Esophagus squamous epithelium (tissue), 5 donors: Measurements from ENCODE around the gene NAA80. TPM values are rescaled to one million over a fixed set of nuclear protein-coding genes. Genes with fewer than 3 reads are reported as not detected.
"Not testable (repeated sequence)": the region's sequence is repeated elsewhere in the genome, so short reads cannot be mapped to it uniquely, and the experiment has no call there.

ENCODE experiments used
- DNase-seq: peaks from one replicate; lab custom pipeline; 2025; lab: John Stamatoyannopoulos, UW
- H3K27ac ChIP-seq, 4 donors: fragments of 200-600 bp; sonication (generic); one replicate each; pipeline ENCODE4 v1.5.1; 2016 to 2019; ENCODE audit warnings: mild to moderate bottlenecking in 1 of 4
- H3K27me3 ChIP-seq, 4 donors: fragments of 200-600 bp; sonication (generic); 1 replicate in 3 of 4; 2 replicates in 1 of 4; pipeline versions ENCODE4 v1.5.1 to v1.6.0; 2017 to 2021; ENCODE audit warnings: antibody characterized with exemption in 1 of 4
- H3K36me3 ChIP-seq, 3 donors: fragments of 200-600 bp; sonication (generic); one replicate each; pipeline ENCODE4 v1.5.1; 2016 to 2019
- H3K4me1 ChIP-seq, 3 donors: fragments of 200-600 bp; sonication (generic); one replicate each; pipeline ENCODE4 v1.5.1; 2017 to 2019
- H3K4me3 ChIP-seq, 4 donors: fragments of 200-600 bp; sonication (generic); 1 replicate in 3 of 4; 2 replicates in 1 of 4; pipeline ENCODE4 v1.5.1; 2016 to 2019; ENCODE audit warnings: mild to moderate bottlenecking in 2 of 4, moderate library complexity in 1 of 4
- H3K9me3 ChIP-seq, 3 donors: fragments of 200-600 bp; sonication (generic); one replicate each; pipeline ENCODE4 v1.5.1; 2016 to 2019
- POLR2A ChIP-seq, 4 donors: fragments of 450-650 bp; IDR thresholded peaks; one replicate each; pipeline ENCODE4 v1.6.1; 2017; ENCODE audit warnings: antibody characterized with exemption in 4 of 4, mild to moderate bottlenecking in 4 of 4, moderate library complexity in 3 of 4
- WGBS, 2 donors: methylation state at CpG; one replicate each; pipeline ENCODE4 v1.1.5; 2018; 5-methylcytosine and 5-hydroxymethylcytosine counted together
- intact Hi-C: fragments of 100-400 bp; cut with DNase I; formaldehyde crosslinking; loops from one replicate; pipeline ENCODE4 v1.15.0; 2022
- total RNA-seq, 4 donors: library from RNA; depleted of rRNA; stranded (reverse); fragments of >200 nt; gene quantifications; one replicate each; pipeline ENCODE4 v1.1.0, GENCODE V29; 2016
- TF ChIP-seq, protein P1 (sequence below), 6 experiments: fragments of 450-650 bp in 4 of 6; fragments of 200-600 bp in 2 of 6; sonication (generic) in 2 of 6; IDR thresholded peaks; one replicate each; pipeline ENCODE4 v1.5.1; 2016 to 2019; ENCODE audit warnings: antibody characterized with exemption in 6 of 6, mild to moderate bottlenecking in 4 of 6, moderate library complexity in 4 of 6
- donor health status: DM: yes; HTN: yes; CAD: no.

NAA80 gene
- total RNA-seq, 4 donors from 2014 or later = 6.0 to 16.2 (median 7.7) TPM

- no peak for DNase-seq
- no peak overlapping the region for H3K27ac ChIP-seq
- intact Hi-C loops = no loop called here
- H3K4me3 ChIP-seq = no peak overlapping the region
- TF ChIP-seq POLR2A (IDR thresholded peaks at IDR 0.05) = no peak
- TF ChIP-seq, protein P1, sequence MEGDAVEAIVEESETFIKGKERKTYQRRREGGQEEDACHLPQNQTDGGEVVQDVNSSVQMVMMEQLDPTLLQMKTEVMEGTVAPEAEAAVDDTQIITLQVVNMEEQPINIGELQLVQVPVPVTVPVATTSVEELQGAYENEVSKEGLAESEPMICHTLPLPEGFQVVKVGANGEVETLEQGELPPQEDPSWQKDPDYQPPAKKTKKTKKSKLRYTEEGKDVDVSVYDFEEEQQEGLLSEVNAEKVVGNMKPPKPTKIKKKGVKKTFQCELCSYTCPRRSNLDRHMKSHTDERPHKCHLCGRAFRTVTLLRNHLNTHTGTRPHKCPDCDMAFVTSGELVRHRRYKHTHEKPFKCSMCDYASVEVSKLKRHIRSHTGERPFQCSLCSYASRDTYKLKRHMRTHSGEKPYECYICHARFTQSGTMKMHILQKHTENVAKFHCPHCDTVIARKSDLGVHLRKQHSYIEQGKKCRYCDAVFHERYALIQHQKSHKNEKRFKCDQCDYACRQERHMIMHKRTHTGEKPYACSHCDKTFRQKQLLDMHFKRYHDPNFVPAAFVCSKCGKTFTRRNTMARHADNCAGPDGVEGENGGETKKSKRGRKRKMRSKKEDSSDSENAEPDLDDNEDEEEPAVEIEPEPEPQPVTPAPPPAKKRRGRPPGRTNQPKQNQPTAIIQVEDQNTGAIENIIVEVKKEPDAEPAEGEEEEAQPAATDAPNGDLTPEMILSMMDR (IDR thresholded peaks at IDR 0.05) = no peak
- H3K4me1 ChIP-seq = peaks cover 17 to 33% (median 23%) of the 10 kb centered on the region in 3 donors
- H3K9me3 ChIP-seq = no peaks in the 10 kb centered on the region
- peaks cover 31 to 50% (median 32%) of the 10 kb centered on the region in 3 donors for H3K36me3 ChIP-seq
- H3K27me3 ChIP-seq = no peaks in the 10 kb centered on the region
- WGBS, 2 donors = 95% methylated on average over 16 of the region's 23 CpGs; no CpG with 5 or more reads in 1 of the 2 donors
Measured at GRCh38 chr3:50288387-50289007, 10.7 kb downstream of the NAA80 start.

DNA sequence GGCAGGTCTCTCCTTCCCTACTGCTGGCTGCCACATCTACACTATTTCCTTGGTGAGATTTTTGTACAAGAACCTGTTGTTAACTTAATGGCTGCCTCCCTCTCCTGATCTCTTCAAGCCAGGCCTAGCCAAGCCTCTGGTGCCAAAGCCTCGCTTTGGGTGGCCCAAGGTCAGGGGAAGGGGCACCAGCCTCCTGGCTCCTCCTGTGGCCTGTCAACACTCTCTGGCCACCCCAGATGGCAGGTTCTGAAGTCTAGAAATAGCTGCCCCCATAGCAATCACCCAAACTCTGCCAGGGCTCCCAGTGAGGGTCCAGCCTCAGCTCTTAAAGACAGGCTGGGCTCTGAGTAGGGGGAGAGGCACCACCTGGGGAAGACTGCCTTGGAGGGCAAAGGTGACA is 11.9 kb downstream of the NAA80 start:
- DNase-seq = no peak
- Histone ChIP-seq H3K9me3 (no peaks in the 10 kb centered on the region), H3K27me3 (no peaks in the 10 kb centered on the region), H3K27ac (no peak overlapping the region), H3K36me3 (peaks cover 31 to 50% (median 32%) of the 10 kb centered on the region in 3 donors), H3K4me3 (no peak overlapping the region), H3K4me1 (peaks cover 12 to 22% (median 17%) of the 10 kb centered on the region in 3 donors)
- intact Hi-C loops = no loop called here
- 88 to 100% methylated on average over 1 of the region's 1 CpG for WGBS, 2 donors
- no peak for TF ChIP-seq POLR2A (IDR thresholded peaks at IDR 0.05)
- TF ChIP-seq, protein P1 (IDR thresholded peaks at IDR 0.05) = no peak

DNA sequence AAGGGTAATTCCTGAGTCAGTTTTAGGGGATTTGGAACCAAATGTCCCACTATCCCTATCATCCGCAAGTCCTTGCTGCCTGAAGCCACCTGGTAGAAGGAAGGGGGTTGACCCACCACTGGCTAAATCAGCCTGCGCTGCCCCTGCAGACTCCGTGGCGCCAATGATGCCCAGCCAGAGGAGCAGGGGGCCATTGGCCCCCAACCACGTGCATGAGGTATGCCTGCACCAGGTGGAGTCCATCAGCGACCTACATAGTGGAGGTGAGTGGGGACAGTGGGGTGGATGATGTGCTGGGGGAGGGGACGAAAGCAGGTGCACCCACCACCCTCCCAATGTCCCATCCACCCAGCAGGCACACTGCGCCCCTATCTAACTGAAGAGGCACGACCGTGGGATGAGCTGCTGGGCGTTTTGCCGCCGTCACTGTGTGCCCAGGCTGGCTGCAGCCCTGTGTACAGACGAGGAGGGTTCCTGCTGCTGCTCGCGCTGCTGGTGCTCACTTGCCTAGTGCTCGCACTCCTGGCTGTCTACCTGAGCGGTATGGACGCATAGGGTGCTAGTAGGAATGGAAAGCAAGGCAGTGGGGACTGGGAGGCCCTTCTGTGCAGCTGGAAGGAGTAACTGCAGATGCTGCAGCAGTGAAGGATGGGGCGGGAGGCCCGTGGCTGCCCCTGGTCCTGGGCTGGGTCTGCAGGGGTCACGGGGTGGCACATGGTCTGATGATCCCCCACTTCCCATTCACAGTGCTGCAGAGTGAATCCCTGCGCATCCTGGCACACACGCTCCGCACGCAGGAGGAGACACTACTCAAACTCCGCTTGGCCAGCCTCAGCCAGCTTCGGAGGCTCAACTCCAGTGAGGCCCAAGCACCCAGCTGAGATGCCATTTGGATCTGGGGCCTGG is 12.6 kb downstream of the NAA80 start:
- intact Hi-C loops = no loop called here
- no peak for TF ChIP-seq POLR2A (IDR thresholded peaks at IDR 0.05)
- TF ChIP-seq, protein P1 (IDR thresholded peaks at IDR 0.05) = no peak
- Histone ChIP-seq H3K27me3 (no peaks in the 10 kb centered on the region), H3K27ac (no peak overlapping the region), H3K4me1 (peaks cover 8 to 17% (median 14%) of the 10 kb centered on the region in 3 donors), H3K9me3 (no peaks in the 10 kb centered on the region), H3K4me3 (no peak overlapping the region), H3K36me3 (peaks cover 31 to 50% (median 32%) of the 10 kb centered on the region in 3 donors)
- WGBS, 2 donors = 81 to 82% methylated on average over 9 to 10 of the region's 28 CpGs
- DNase-seq = no peak

GRCh38 chr3:50284121-50284520 is 15.1 kb downstream of the NAA80 start:
- 74 to 76% methylated on average over 5 to 6 of the region's 6 CpGs for WGBS, 2 donors
- H3K27me3 ChIP-seq, H3K4me1 ChIP-seq, intact Hi-C loops, H3K27ac ChIP-seq, H3K4me3 ChIP-seq, DNase-seq, H3K9me3 ChIP-seq: not testable (repeated sequence)
- H3K36me3 ChIP-seq = peaks cover 18 to 34% (median 18%) of the 10 kb centered on the region in 3 donors

DNA sequence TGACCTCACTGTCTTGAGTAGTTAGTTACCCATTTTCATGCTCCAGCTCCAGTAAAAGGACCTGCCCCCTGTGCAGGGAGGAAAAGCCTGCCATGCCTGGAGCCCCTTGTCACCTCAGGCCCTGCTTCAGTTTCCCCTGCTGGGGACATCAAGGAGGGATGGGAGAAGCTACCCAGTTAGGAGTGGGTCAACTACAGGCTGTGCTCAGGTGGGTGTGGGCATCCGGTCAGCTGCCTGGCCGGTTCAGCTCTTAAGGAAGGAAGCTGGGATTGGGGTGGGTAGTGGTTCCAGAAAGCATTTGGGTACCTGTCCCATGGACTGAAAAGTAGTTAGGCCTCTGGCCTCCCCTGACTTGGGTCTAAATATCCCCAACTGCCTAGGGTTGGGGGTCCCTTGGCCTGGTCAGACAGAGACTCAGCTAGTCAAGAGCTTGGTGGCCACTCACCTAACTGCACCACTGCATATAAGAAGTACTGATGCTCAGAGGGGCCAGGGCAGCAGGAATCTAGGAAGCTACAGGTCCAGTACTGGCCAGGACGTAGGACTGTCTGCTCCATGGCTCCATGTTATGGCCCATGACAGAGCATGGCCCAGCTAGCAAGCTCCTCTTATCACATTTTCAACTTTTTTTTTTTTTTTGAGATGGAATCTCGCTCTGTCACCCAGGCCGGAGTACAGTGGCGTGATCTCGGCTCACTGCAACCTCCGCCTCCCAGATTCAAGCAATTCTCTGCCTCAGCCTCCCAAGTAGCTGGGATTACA is 19.8 kb downstream of the NAA80 start:
- WGBS, 2 donors = 91 to 98% methylated on average over 6 of the region's 8 CpGs
- Histone ChIP-seq H3K4me3 (no peak overlapping the region), H3K27ac (no peak overlapping the region), H3K9me3 (no peaks in the 10 kb centered on the region), H3K36me3 (no peaks in the 10 kb centered on the region), H3K4me1 (peaks cover 0 to 23% (median 7%) of the 10 kb centered on the region in 3 donors), H3K27me3 (peaks cover 0 to 27% (median 1%) of the 10 kb centered on the region in 4 donors)
- DNase-seq = no peak
- intact Hi-C loops = loop anchor here (10.0 kb wide), 1 partner anchor 45 kb away; the partner anchor contains the start of genes HYAL2 and TUSC2
- TF ChIP-seq POLR2A (IDR thresholded peaks at IDR 0.05) = no peak
- TF ChIP-seq, protein P1 (IDR thresholded peaks at IDR 0.05) = no peak
